GM18909 (cell line): ENCODE results near the gene TNP2.
A peak's percentile ranks its signal among the peaks of the same experiment; 100 is the strongest.

Source experiments
- ATAC-seq: cut with Tn5 transposase; IDR thresholded peaks from one replicate; pipeline ENCODE4 v1.9.1; 2021; ENCODE audit warnings: mild to moderate bottlenecking; ENCODE audit not compliant: unreplicated experiment, poor library complexity

TNP2 gene

DNA sequence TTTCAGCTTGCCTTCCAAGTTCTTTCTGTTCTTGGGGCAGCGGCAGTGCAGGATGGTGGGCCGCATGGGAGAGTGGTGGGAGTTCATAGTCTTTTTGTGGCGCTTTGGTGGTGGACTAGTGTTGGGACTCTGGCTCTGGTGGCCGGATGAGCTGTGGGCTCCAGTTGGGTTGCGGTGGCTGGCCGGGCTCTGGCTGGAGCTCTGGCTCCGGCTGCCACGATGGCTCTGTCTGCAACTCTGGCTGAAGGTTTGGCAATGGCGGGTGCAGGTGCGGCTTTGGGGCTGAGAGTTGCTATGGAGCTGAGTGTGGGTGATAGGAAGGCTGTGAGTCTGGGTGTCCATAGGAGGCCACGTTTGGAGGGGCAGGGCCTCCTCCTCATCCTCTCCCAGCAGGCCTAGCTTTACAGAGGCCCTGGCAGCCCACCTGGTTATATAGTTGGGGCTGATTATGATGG is at the start of gene TNP2:
Gene TNP2 (minus strand): TSS at position 405 of the 455 bp plus-strand sequence. CDS start 63 bp downstream, at position 342.
- no peak for ATAC-seq

- ATAC-seq = no peak
Observed at GRCh38 chr16:11318817-11319216, 49.7 kb upstream of the TNP2 start.

DNA sequence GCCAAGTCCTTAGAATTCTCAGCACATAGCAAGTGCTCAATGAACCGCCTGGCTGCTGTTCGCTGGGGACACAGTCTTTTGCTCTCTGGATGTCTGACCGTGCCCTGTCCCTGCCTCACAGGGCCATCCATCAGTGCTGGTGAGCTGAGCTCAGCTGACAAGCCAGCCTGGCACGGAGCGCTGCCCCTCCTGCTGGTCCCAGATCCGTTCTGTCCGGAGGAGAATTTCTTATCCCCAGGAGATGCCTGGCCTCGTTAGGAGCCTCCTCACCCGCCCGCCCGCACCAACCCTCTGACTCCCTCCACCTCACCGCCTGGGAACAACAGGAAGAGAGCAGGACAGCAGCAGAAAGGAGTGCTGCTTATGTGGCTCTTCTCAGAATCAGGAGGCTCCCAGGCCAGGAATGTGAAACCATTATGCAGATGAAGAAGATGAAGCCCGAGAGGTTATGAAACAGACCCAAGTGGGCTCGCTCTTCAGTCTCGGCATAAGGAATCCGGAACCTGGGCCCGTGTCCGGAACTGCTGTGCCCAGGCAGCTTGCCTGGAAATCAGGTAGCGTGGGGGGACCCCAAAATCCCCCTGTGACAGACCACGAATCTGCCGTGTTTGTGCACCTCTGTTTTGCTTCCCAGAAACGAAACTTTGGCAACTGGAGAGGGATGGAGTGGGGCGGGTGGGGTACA is 47.3 kb upstream of the TNP2 start:
- no peak for ATAC-seq

GRCh38 chr16:11315510-11315909 is 46.4 kb upstream of the TNP2 start:
- no peak for ATAC-seq

DNA sequence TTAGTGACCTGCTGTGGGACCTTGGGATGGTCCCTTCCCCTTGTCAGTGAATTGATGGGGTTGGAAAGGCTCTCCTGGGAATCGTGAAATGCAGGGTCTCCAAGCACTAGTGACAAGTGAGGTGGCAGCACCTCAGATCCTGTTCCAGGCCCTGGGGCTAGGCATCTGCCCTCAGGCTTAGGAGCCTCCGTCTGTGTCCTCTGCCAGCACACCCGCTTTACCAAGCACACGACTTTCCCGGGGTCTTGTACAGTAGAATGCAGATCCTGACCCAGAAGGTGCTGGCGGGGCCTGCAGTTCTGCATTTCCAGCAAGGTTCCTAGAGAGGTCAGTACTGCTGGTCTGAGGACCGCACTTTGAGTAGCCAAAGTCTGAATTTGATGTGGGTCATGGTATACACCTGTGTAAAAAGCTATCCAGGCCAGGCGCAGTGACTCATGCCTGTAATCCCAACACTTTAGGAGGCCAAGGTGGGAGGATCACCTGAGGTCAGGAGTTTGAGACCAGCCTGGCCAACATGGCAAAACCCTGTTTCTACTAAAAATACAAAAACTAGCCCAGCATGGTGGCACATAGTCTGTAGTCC is 45.3 kb upstream of the TNP2 start:
- no peak for ATAC-seq

- ATAC-seq = no peak
Observed at GRCh38 chr16:11313493-11314308, 44.6 kb upstream of the TNP2 start.

DNA sequence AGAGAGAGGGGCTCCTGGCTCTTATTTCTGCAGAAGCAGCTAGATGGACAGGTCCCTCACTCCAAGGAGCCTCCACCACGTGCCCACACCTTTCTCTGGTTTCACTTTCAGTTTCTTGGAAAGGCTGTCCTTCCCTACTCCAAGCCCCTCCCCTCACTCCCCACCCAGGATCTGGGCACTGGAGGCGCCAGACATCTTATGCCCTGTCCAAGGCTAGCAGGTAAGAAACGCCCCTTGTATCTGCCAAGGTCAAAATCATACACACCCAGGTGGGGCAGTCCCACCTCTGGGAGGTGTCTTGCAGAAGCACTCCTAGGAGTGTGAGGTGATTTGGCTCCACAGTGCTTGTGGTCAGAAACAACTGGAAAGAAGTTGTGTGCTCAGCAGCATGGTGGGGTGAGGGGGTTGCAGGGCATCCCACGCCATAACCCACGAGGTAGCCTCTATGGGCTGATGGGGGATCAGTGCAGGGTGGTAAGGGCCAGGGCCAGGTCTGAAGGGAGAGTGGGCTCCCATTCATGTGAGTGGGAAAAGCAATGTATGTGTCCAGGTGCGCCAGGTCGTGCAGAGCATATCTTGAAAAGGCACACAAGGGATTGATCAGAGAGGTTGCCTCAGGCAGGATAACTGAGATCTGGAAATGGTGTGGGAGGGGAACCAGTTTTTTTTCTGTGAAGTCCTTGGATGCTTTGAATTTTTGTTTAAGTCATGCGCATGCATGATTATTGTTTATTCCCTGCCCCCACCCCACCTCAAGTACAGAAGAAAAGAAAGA is 43.8 kb upstream of the TNP2 start:
- no peak for ATAC-seq

DNA sequence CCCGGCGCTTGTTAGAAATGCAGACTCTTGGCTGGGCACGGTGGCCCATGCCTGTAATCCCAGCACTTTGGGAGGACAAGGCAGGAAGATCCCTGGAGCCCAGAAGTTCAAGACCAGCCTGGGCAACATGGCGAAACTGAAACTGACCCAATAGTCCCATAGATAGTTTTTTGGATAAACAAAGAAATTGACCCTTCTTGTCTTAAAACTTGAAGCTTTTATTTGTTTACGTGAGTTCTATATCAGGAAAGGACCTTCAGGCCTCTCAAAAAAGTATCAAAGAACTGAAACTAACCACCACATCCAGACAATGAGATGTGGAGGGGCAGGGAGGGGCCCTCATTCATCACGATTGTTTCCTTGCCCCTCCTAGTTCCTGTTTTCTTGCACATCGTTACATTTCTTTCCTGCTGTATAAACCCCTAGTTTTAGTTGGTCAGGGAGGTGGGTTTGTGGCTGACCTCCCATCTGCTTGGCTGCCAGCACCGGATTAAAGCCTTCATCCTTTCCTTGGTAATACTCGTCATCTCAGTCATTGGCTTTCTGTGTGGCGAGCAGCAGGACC is 42.0 kb upstream of the TNP2 start:
- peak; percentile 49 for ATAC-seq

DNA sequence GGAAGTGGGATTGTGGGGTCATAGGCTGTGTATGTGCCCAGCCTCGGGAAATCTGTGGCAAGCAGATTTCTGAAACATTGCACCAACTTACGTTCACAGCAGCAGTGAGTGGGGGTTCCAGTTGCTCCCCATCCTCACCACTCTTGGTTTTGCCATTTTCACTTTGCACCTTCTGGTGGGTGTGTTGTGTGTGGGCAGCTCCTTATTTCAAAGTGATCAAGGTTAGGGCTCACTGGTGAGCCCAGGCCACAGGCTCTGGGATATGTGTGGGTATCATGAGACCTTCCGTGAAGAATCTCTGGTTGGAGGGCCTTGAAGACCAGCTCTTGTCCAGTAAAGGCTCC is 41.5 kb upstream of the TNP2 start:
- ATAC-seq = no peak

DNA sequence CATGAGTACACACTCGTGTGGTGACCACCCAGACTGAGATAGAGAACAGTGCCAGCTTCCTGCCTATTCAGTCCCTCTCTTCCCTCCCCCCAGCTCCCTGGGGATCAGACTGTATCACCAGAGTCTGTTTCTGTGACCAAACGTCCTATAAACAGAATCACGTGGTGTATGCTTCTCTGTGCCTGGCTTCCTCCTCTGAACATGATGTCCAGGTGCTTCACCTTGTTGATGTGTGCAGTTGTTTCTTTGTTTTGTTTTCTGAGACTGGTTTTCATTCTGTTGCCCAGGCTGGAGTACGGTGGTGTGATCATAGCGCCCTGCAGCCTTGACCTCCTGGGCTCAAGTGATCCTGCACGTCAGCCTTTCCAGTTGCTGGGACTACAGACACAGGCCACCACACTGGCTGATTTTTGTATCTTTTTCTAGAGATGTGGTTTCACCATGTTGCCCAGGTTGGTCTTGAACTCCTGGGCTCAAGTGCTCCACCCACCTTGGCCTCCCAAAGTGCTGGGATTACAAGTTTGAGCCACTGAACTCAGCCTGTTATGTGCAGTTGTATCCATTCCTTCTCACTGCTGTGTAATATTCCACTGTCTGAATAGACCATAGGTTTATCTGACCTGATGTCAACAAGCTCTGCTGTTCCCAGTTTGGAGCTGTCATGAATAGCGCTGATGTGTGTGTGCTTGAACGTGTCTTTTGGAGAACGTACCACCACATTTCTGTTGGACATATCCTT is 40.9 kb upstream of the TNP2 start:
- ATAC-seq = no peak

GRCh38 chr16:11308493-11309283 is 39.6 kb upstream of the TNP2 start:
- no peak for ATAC-seq

GRCh38 chr16:11307639-11308492 is 38.7 kb upstream of the TNP2 start:
- no peak for ATAC-seq

- no peak for ATAC-seq
Observed at GRCh38 chr16:11306997-11307638, 38.0 kb upstream of the TNP2 start.

DNA sequence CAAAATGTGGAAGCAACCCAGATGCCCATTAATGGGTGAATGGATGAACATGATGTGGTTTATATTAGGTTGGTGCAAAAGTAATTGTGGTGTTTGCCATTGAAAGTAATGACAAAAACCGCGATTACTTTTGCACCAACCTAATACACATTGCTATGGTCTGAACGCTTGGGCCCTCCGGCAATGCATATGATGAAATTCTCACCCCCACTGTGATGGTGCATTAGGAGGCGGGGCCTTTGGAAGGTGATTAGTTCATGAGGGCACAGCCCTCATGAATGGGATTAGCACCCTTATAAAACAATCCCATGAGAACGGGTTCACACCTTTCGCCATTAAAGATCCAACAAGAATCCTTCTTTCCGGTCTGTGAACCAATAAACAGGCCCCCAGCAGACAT is 37.3 kb upstream of the TNP2 start:
- ATAC-seq = no peak

GRCh38 chr16:11303405-11304138 is 34.4 kb upstream of the TNP2 start:
- ATAC-seq = no peak

DNA sequence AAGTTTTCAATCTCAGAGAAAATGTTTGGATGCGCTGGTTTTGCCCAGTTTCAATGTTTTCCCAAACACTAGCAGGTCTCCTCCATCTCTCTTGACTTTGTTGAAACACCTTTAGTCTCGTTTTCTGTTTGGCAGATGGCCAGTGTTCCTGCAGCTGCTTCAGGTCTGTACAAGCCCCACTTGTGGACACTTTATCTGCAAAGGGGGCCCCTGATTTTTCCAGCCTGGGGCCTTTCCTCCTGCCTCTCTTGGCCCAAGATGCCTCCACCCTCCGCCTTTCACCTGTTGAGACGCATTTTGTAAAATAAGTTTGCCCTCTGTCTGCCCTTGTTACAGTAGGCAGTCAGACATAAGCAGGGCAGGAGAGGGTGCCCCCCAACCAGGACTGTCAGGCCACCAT is 33.9 kb upstream of the TNP2 start:
- no peak for ATAC-seq
